Esophagus muscularis mucosa (tissue), 4 donors: Measurements from ENCODE around the gene MACROH2A1. TPM values are rescaled to one million over a fixed set of nuclear protein-coding genes. Genes with fewer than 3 reads are reported as not detected.

ENCODE experiments used
- DNase-seq: peaks from one replicate; pipeline ENCODE4 v3.0.0-alpha.2; 2017; ENCODE audit errors: extremely low spot score
- H3K27ac ChIP-seq, 4 donors: fragments of 200-600 bp; sonication (generic); replicated peaks in 1 of 4; 1 replicate in 3 of 4; 2 replicates in 1 of 4; pipeline ENCODE4 v1.5.1; 2016 to 2019; ENCODE audit warnings: mild to moderate bottlenecking in 1 of 4
- H3K27me3 ChIP-seq, 4 donors: fragments of 200-600 bp; sonication (generic); one replicate each; pipeline versions ENCODE4 v1.5.1 to v1.6.0; 2016 to 2019
- H3K36me3 ChIP-seq, 4 donors: fragments of 200-600 bp; sonication (generic); one replicate each; pipeline ENCODE4 v1.5.1; 2016 to 2019
- H3K4me1 ChIP-seq, 4 donors: fragments of 200-600 bp; sonication (generic); one replicate each; pipeline ENCODE4 v1.5.1; 2016 to 2019
- H3K4me3 ChIP-seq, 4 donors: fragments of 200-600 bp; sonication (generic); 1 replicate in 2 of 4; 2 replicates in 2 of 4; pipeline ENCODE4 v1.5.1; 2016 to 2019; ENCODE audit warnings: mild to moderate bottlenecking in 4 of 4, moderate library complexity in 1 of 4
- H3K9me3 ChIP-seq, 4 donors: fragments of 200-600 bp; sonication (generic); 1 replicate in 3 of 4; 2 replicates in 1 of 4; pipeline ENCODE4 v1.5.1; 2016 to 2019
- CTCF ChIP-seq, 3 experiments: fragments of 200-600 bp in 2 of 3; fragments of 450-650 bp in 1 of 3; sonication (generic) in 2 of 3; IDR thresholded peaks; one replicate each; pipeline ENCODE4 v1.5.1; 2017 to 2019; ENCODE audit warnings: antibody characterized with exemption in 3 of 3, mild to moderate bottlenecking in 2 of 3, moderate library complexity in 1 of 3
- EP300 ChIP-seq: sonication (generic); formaldehyde crosslinking; IDR thresholded peaks from one replicate; pipeline ENCODE4 v1.6.1; 2017; ENCODE audit warnings: antibody characterized with exemption
- POLR2A ChIP-seq: fragments of 450-650 bp; IDR thresholded peaks from one replicate; pipeline ENCODE4 v1.6.1; 2017; ENCODE audit warnings: antibody characterized with exemption, moderate library complexity, mild to moderate bottlenecking, low read depth
- POLR2AphosphoS5 ChIP-seq, 2 donors: sonication (generic); formaldehyde crosslinking; IDR thresholded peaks; one replicate each; pipeline ENCODE4 v1.6.1; 2017; ENCODE audit warnings: antibody characterized with exemption in 2 of 2
- WGBS: methylation state at CpG from one replicate; pipeline ENCODE4 v1.1.5; 2018; 5-methylcytosine and 5-hydroxymethylcytosine counted together
- intact Hi-C: fragments of 100-400 bp; cut with DNase I; formaldehyde crosslinking; loops from one replicate; pipeline ENCODE4 v1.15.1; 2023
- total RNA-seq, 4 donors: library from RNA; depleted of rRNA; stranded (reverse); fragments of >200 nt; gene quantifications; one replicate each; pipeline versions ENCODE4 v1.1.0 to v1.2.1, GENCODE V29; 2016

The MACROH2A1 gene
- total RNA-seq, 4 donors from 2014 or later: 144 to 152 (median 149) TPM

DNA sequence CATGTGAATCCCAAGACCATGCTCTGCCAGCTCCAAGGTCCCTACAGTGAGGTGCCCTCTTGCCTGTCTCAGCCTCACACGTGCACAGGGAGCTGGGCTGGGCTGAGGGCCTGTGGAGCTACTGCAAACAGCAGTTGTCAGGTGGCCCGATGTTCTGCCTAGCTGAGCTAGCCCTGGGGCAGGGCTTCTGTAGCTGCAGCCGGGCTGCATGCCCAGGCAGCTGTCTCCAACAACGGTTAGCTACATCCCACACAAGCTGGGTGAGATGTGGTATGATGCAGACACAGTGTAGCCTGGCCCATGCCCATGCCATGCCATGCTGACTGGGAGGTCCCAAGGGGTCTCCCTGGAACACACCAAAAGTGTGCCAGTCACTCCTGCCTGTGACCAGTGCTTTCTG, 62.0 kb downstream of the MACROH2A1 start:
- intact Hi-C loops: no loop called here
- TF ChIP-seq POLR2A (no peak), CTCF (IDR thresholded peaks at IDR 0.05) (no peak), EP300 (no peak), POLR2AphosphoS5 (IDR thresholded peaks at IDR 0.05) (no peak)
- WGBS: 47% methylated on average over 3 of the region's 4 CpGs

GRCh38 chr5:135335031-135335828, 63.8 kb downstream of the MACROH2A1 start:
- H3K36me3 ChIP-seq: peaks cover 39 to 82% (median 70%) of the 10 kb centered on the region in 4 donors
- H3K9me3 ChIP-seq: no peaks in the 10 kb centered on the region
- H3K27ac ChIP-seq: no peak overlapping the region
- H3K4me1 ChIP-seq: peaks cover 0 to 42% (median 16%) of the 10 kb centered on the region in 4 donors
- H3K27me3 ChIP-seq: no peaks in the 10 kb centered on the region
- 66% methylated on average over 11 of the region's 13 CpGs for WGBS
- intact Hi-C loops: no loop called here
- no peak for DNase-seq
- TF ChIP-seq POLR2AphosphoS5 (IDR thresholded peaks at IDR 0.05) (no peak), CTCF (IDR thresholded peaks at IDR 0.05) (no peak), POLR2A (no peak), EP300 (no peak)
- no peak overlapping the region for H3K4me3 ChIP-seq

More for the DNA sequence above, 62.0 kb downstream of the MACROH2A1 start:
- H3K9me3 ChIP-seq: no peaks in the 10 kb centered on the region
- DNase-seq: no peak
- no peak overlapping the region for H3K4me3 ChIP-seq
- no peak overlapping the region for H3K27ac ChIP-seq
- peaks cover 58 to 89% (median 81%) of the 10 kb centered on the region in 4 donors for H3K36me3 ChIP-seq
- peaks cover 0 to 30% (median 16%) of the 10 kb centered on the region in 4 donors for H3K4me1 ChIP-seq
- H3K27me3 ChIP-seq: no peaks in the 10 kb centered on the region

DNA sequence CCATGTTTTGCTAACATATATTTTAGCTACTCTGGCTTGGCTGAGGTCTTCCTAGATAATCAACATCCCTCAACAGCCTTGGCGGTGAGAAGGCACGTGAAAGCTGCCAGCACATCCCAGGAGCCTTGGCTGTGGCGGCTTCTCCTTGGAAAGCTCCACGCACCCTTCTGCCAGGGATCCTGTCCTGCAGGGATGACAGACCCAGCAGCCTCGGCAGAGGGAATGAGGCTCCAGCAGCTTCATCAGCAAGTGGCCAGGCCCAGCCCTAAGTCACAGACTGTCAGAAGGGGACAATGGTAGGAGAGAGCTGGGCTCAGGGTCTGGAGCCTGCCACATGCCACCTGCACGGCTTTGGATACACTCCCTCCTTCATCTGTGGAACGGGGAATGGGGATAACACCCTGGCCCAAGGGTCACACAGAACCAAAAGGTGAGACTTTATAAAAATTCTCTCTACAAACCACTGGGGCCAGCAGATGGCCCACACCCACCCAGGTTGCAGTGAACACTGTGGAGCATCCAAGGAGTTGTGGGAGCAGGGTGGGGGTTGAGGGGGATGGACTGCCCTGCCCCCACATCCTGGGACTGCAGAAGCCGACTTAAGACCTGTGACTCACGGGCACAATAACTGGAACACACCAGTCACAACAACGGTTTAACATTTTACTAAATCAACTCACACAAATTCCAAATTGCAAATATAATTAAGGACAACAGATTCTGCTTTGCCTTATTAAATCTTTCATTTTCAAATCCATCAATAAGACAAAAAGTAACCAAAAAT, 65.1 kb downstream of the MACROH2A1 start:
- Histone ChIP-seq H3K4me3 (no peak overlapping the region), H3K36me3 (peaks cover 26 to 72% (median 59%) of the 10 kb centered on the region in 4 donors), H3K9me3 (no peaks in the 10 kb centered on the region), H3K4me1 (peaks cover 0 to 42% (median 16%) of the 10 kb centered on the region in 4 donors), H3K27ac (no peak overlapping the region), H3K27me3 (no peaks in the 10 kb centered on the region)
- WGBS: 57% methylated on average over 9 of the region's 10 CpGs
- DNase-seq: no peak
- intact Hi-C loops: loop anchor here (5.0 kb wide), 1 partner anchor 142 kb away; no protein-coding TSS in a partner anchor
- no peak for TF ChIP-seq POLR2A
- no peak for TF ChIP-seq EP300
- no peak for TF ChIP-seq POLR2AphosphoS5 (IDR thresholded peaks at IDR 0.05)
- TF ChIP-seq CTCF (IDR thresholded peaks at IDR 0.05): no peak

GRCh38 chr5:135332519-135333150, 66.4 kb downstream of the MACROH2A1 start:
- intact Hi-C loops: loop anchor here (5.0 kb wide), 1 partner anchor 140 kb away; no protein-coding TSS in a partner anchor
- no peak for DNase-seq
- Histone ChIP-seq H3K9me3 (no peaks in the 10 kb centered on the region), H3K36me3 (peaks cover 16 to 60% (median 47%) of the 10 kb centered on the region in 4 donors), H3K27me3 (no peaks in the 10 kb centered on the region), H3K27ac (no peak overlapping the region), H3K4me3 (no peak overlapping the region), H3K4me1 (peaks cover 0 to 42% (median 16%) of the 10 kb centered on the region in 4 donors)
- WGBS: 28% methylated on average over 5 of the region's 5 CpGs
- TF ChIP-seq CTCF (IDR thresholded peaks at IDR 0.05) (peak; percentile 50 to 59 (median 51)), POLR2AphosphoS5 (IDR thresholded peaks at IDR 0.05) (no peak), EP300 (no peak), POLR2A (no peak)
